KMS-11 (cell line): Measurements from ENCODE around the gene B3GNT9.
A peak's percentile ranks its signal among the peaks of the same experiment; 100 is the strongest.

Source experiments
- H2AFZ ChIP-seq: fragments of 200-600 bp; sonication (generic); 2 replicates; pipeline ENCODE4 v1.6.1; 2016; ENCODE audit warnings: antibody characterized with exemption, mixed run types, low read depth
- H3K27ac ChIP-seq: fragments of 200-600 bp; sonication (generic); 2 replicates; pipeline ENCODE4 v1.6.1; 2016; ENCODE audit warnings: mild to moderate bottlenecking, mixed run types
- H3K27me3 ChIP-seq: fragments of 200-600 bp; sonication (generic); 2 replicates; pipeline ENCODE4 v1.6.1; 2017; ENCODE audit warnings: mild to moderate bottlenecking, low read depth, mixed run types, moderate library complexity; ENCODE audit not compliant: insufficient read depth
- H3K36me3 ChIP-seq: fragments of 200-600 bp; sonication (generic); 2 replicates; pipeline ENCODE4 v1.6.1; 2017; ENCODE audit warnings: mild to moderate bottlenecking, mixed run types; ENCODE audit not compliant: insufficient read depth
- H3K4me1 ChIP-seq: fragments of 200-600 bp; sonication (generic); 2 replicates; pipeline ENCODE4 v1.6.1; 2016; ENCODE audit warnings: mild to moderate bottlenecking, low read depth, mixed run types; ENCODE audit not compliant: poor library complexity, severe bottlenecking
- H3K4me2 ChIP-seq: fragments of 200-600 bp; sonication (generic); 2 replicates; pipeline ENCODE4 v1.7.0; 2016; ENCODE audit warnings: mild to moderate bottlenecking, mixed run types
- H3K4me3 ChIP-seq: fragments of 200-600 bp; sonication (generic); IDR thresholded peaks from 2 replicates; pipeline ENCODE4 v1.6.1; 2017; ENCODE audit warnings: low read depth, low read length, mixed read lengths; ENCODE audit not compliant: insufficient read depth
- H3K79me2 ChIP-seq: fragments of 200-600 bp; sonication (generic); 2 replicates; pipeline ENCODE4 v1.6.1; 2016; ENCODE audit warnings: low read depth, mixed run types; ENCODE audit not compliant: insufficient read depth
- H3K9ac ChIP-seq: fragments of 200-600 bp; sonication (generic); 2 replicates; pipeline ENCODE4 v1.6.1; 2016; ENCODE audit warnings: mild to moderate bottlenecking, mixed run types
- H4K20me1 ChIP-seq: fragments of 200-600 bp; sonication (generic); 2 replicates; pipeline ENCODE4 v1.6.1; 2016; ENCODE audit warnings: mild to moderate bottlenecking, mixed run types; ENCODE audit not compliant: insufficient read depth
- CTCF ChIP-seq: fragments of 200-600 bp; sonication (generic); conservative IDR thresholded peaks from 2 replicates; pipeline ENCODE4 v1.6.1; 2017; ENCODE audit warnings: low read depth, mild to moderate bottlenecking, antibody characterized with exemption, low read length, moderate library complexity, mixed read lengths

B3GNT9 gene

DNA sequence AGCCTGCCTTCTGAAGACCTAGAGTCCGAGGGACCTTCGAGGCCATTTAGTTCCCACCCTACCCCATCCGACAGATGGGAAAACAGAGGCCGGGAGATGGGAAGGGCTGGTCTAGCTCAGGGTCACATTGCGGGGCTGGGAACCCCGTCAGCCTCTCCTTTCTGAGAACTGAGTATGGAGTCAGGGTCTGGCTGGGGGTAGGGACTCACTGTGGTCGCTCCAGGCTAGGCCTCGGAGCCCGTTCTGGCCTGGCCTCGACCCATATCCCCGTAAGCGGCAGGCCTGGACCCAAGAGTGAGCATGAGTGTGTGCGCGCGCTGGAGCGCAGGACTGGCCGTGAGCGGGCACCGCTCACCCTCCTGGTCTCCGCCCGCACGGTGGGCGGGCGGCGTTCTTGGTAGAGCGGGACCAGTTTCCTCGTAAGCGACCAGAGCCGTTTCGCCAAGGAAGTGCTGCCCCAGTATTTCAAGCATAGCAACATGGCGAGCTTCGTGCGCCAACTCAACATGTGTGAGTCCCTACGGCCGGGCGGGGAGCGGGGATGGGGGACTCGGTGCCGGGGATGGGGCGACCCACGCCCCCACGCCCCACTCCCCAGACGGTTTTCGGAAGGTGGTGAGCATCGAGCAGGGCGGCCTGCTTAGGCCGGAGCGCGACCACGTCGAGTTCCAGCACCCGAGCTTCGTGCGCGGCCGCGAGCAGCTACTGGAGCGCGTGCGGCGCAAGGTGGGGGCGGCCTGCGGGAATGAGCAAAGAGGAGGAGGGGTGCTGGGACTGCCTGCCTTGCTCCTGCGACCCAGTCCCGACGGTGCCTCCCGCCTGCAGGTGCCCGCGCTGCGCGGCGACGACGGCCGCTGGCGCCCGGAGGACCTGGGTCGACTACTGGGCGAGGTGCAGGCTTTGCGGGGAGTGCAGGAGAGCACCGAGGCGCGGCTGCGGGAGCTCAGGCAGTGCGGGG, 14.6 kb upstream of the B3GNT9 start:
- H3K4me2 ChIP-seq, result peak overlapping the region; percentile 44
- no peak overlapping the region for H2AFZ ChIP-seq
- H3K27me3 ChIP-seq, result no peaks in the 10 kb centered on the region
- no peaks in the 10 kb centered on the region for H4K20me1 ChIP-seq
- H3K4me1 ChIP-seq, result peaks cover 58% of the 10 kb centered on the region
- TF ChIP-seq CTCF, result no peak
- no peak overlapping the region for H3K27ac ChIP-seq
- no peak overlapping the region for H3K9ac ChIP-seq
- no peaks in the 10 kb centered on the region for H3K36me3 ChIP-seq
- no peak overlapping the region for H3K4me3 ChIP-seq
- no peaks in the 10 kb centered on the region for H3K79me2 ChIP-seq

- no peaks in the 10 kb centered on the region for H4K20me1 ChIP-seq
- H3K27me3 ChIP-seq, result no peaks in the 10 kb centered on the region
- H3K4me2 ChIP-seq, result peak within 1 kb of the TSS; percentile 44
- H3K27ac ChIP-seq, result no peak within 1 kb of the TSS; the same call in 1 of the 2 replicates
- no peaks in the 10 kb centered on the region for H3K36me3 ChIP-seq
- peak within 1 kb of the TSS; percentile 47; the same call in 1 of the 2 replicates for H2AFZ ChIP-seq
- H3K4me3 ChIP-seq, result no peak within 1 kb of the TSS
- TF ChIP-seq CTCF, result no peak
- H3K4me1 ChIP-seq, result peaks cover 53% of the 10 kb centered on the region
- H3K79me2 ChIP-seq, result no peaks in the 10 kb centered on the region
- peak within 1 kb of the TSS; percentile 32; the same call in 1 of the 2 replicates for H3K9ac ChIP-seq
Measured at GRCh38 chr16:67164599-67165061, 13.8 kb upstream of the B3GNT9 start, which contains the start of gene HSF4. Gene HSF4, plus strand, starts transcription at chr16:67164745. Its CDS starts 67 bp downstream, at chr16:67164812.

DNA sequence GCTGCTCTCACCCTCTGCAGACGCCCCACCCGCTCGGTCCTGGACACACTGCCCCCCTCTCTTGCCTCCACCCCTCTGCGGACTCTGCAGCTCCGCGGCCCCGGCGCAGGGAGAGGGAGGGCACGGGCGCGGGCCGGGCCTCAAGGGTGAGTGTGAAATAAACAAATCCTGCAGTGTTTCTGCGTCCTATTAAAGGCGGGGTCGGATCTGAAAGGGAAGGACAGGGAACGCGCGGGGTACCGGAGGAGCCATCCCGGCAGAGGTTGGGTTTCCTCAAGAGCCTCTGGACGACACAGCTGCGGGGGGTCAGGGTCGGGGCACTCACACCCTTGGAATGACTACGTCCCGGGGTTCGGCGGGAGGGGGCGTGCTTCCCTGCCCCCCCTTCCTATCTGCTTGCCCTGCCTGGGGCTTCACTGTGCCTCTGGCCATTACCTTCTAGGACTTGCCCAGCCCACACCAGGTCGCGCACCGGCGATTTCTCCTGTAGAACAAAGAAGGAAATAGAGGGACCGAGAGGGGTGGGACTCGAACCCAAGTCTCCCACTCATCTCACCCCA, 13.3 kb upstream of the B3GNT9 start:
- H3K79me2 ChIP-seq, result no peaks in the 10 kb centered on the region
- no peak for TF ChIP-seq CTCF
- no peaks in the 10 kb centered on the region for H3K36me3 ChIP-seq
- no peak overlapping the region for H3K27ac ChIP-seq
- no peak overlapping the region for H2AFZ ChIP-seq
- no peaks in the 10 kb centered on the region for H3K27me3 ChIP-seq
- H3K4me1 ChIP-seq, result peaks cover 48% of the 10 kb centered on the region
- no peaks in the 10 kb centered on the region for H4K20me1 ChIP-seq
- no peak overlapping the region for H3K4me3 ChIP-seq
- no peak overlapping the region; the same call in 1 of the 2 replicates for H3K9ac ChIP-seq
- H3K4me2 ChIP-seq, result peak overlapping the region; percentile 22

DNA sequence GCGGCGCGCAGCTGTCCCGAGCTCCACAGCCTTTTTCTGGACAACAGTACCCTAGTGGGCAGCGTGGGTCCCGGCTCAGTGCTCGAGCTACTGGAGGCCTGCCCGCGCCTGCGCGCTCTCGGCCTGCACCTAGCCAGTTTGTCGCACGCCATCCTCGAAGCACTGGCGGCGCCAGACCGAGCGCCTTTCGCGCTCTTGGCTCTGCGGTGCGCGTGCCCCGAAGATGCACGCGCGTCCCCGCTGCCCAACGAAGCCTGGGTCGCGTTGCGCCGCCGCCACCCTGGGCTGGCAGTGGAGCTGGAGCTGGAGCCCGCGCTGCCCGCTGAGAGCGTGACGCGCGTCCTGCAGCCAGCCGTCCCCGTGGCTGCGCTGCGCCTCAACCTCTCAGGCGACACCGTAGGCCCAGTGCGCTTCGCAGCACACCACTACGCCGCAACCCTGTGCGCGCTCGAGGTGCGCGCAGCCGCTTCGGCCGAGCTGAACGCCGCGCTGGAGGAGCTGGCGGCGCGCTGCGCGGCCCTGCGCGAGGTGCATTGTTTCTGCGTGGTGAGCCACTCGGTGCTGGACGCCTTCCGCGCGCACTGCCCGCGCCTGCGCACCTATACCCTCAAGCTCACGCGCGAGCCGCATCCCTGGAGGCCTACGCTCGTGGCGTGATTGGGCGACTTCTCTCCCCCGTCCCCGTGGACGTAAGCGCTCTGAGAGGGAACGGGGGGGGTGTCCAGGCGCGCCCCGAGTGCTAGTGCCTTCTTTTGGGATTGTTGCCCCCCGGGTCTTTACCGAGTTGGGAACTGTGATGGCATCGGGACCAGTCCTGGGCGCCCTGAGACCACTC, 12.6 kb upstream of the B3GNT9 start:
- Histone ChIP-seq H3K4me3 (no peak overlapping the region), H3K9ac (no peak overlapping the region), H3K4me2 (peak overlapping the region; percentile 22; the same call in 1 of the 2 replicates), H3K27me3 (no peaks in the 10 kb centered on the region), H3K4me1 (peaks cover 48% of the 10 kb centered on the region), H3K79me2 (no peaks in the 10 kb centered on the region), H3K36me3 (no peaks in the 10 kb centered on the region), H4K20me1 (no peaks in the 10 kb centered on the region), H3K27ac (no peak overlapping the region), H2AFZ (no peak overlapping the region)
- TF ChIP-seq CTCF, result no peak
